ENCODE results near the gene CCDC80. TPM values are rescaled to one million over a fixed set of nuclear protein-coding genes. Genes with fewer than 3 reads are reported as not detected.

The CCDC80 gene
- total RNA-seq, 1 donor from 2014 or later, result 0.86 TPM

GRCh38 chr3:112656043-112656442, 15.1 kb upstream of the CCDC80 start:
- no peak for DNase-seq
- Mint-ChIP-seq H3K9me3 (ENCODE audit: unreplicated experiment) (peaks cover 3% of the 10 kb centered on the region), H3K36me3 (ENCODE audit: unreplicated experiment) (no peaks in the 10 kb centered on the region), H3K27me3 (ENCODE audit: unreplicated experiment) (peaks cover 2% of the 10 kb centered on the region), H3K4me1 (ENCODE audit: low read depth, unreplicated experiment) (no peaks in the 10 kb centered on the region), H3K27ac (ENCODE audit: unreplicated experiment) (no peak overlapping the region), H3K4me3 (ENCODE audit: unreplicated experiment) (no peak overlapping the region)
- TF ChIP-seq, protein P1, sequence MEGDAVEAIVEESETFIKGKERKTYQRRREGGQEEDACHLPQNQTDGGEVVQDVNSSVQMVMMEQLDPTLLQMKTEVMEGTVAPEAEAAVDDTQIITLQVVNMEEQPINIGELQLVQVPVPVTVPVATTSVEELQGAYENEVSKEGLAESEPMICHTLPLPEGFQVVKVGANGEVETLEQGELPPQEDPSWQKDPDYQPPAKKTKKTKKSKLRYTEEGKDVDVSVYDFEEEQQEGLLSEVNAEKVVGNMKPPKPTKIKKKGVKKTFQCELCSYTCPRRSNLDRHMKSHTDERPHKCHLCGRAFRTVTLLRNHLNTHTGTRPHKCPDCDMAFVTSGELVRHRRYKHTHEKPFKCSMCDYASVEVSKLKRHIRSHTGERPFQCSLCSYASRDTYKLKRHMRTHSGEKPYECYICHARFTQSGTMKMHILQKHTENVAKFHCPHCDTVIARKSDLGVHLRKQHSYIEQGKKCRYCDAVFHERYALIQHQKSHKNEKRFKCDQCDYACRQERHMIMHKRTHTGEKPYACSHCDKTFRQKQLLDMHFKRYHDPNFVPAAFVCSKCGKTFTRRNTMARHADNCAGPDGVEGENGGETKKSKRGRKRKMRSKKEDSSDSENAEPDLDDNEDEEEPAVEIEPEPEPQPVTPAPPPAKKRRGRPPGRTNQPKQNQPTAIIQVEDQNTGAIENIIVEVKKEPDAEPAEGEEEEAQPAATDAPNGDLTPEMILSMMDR (IDR thresholded peaks at IDR 0.05; ENCODE audit: partially characterized antibody, unreplicated experiment), result no peak

- peaks cover 2% of the 10 kb centered on the region for H3K27me3 Mint-ChIP-seq (ENCODE audit: unreplicated experiment)
- H3K4me3 Mint-ChIP-seq (ENCODE audit: unreplicated experiment), result no peak overlapping the region
- TF ChIP-seq, protein P1 (IDR thresholded peaks at IDR 0.05; ENCODE audit: partially characterized antibody, unreplicated experiment), result no peak
- DNase-seq, result no peak
- H3K27ac Mint-ChIP-seq (ENCODE audit: unreplicated experiment), result no peak overlapping the region
- H3K9me3 Mint-ChIP-seq (ENCODE audit: unreplicated experiment), result peaks cover 3% of the 10 kb centered on the region
- no peaks in the 10 kb centered on the region for H3K4me1 Mint-ChIP-seq (ENCODE audit: low read depth, unreplicated experiment)
- no peaks in the 10 kb centered on the region for H3K36me3 Mint-ChIP-seq (ENCODE audit: unreplicated experiment)
These were observed 14.0 kb upstream of the CCDC80 start for GRCh38 chr3:112654979-112655378.

DNA sequence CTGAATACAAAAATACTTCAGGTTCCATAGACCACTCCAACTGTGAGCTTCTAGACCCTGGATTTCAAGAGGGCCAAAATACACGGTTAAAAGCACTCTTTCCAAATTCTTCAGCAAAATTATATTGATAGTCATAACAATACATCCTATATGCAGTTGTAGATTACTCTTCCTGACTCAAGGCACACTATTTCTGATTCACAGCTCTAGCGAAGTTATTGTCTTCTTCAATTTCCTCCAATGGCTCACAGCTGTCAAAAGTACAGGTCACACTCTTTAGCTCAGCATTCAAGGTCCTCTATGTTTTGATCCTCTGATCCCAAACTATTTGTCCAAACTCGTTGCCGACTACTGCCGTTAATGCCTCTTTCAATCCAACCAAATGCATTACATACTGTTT, 13.5 kb upstream of the CCDC80 start:
- peaks cover 3% of the 10 kb centered on the region for H3K9me3 Mint-ChIP-seq (ENCODE audit: unreplicated experiment)
- H3K27ac Mint-ChIP-seq (ENCODE audit: unreplicated experiment), result no peak overlapping the region
- no peak overlapping the region for H3K4me3 Mint-ChIP-seq (ENCODE audit: unreplicated experiment)
- TF ChIP-seq, protein P1 (IDR thresholded peaks at IDR 0.05; ENCODE audit: partially characterized antibody, unreplicated experiment), result no peak
- H3K4me1 Mint-ChIP-seq (ENCODE audit: low read depth, unreplicated experiment), result no peaks in the 10 kb centered on the region
- no peak for DNase-seq
- H3K27me3 Mint-ChIP-seq (ENCODE audit: unreplicated experiment), result peaks cover 2% of the 10 kb centered on the region
- no peaks in the 10 kb centered on the region for H3K36me3 Mint-ChIP-seq (ENCODE audit: unreplicated experiment)

DNA sequence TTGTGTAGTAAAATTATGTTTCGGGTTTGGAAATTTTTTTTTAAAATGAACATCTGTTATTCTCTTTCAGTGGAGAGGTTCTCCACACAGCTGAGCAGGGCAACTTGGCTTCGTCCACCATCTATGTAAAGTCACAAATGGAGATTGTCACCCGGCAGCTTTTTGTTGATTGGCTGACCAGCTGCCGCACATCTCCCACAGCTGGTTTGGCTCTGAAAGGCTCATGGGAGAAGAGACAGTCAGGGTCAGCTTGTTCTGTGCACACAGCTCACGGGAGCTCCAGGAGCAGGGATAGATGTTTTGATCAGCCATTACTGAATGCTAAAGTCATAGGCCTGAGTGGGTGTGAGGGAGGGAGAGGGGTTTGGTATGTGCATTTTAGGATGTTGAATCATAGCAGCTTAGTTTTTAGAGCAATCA, 12.9 kb upstream of the CCDC80 start:
- no peak overlapping the region for H3K4me3 Mint-ChIP-seq (ENCODE audit: unreplicated experiment)
- H3K27ac Mint-ChIP-seq (ENCODE audit: unreplicated experiment), result no peak overlapping the region
- peaks cover 2% of the 10 kb centered on the region for H3K27me3 Mint-ChIP-seq (ENCODE audit: unreplicated experiment)
- H3K36me3 Mint-ChIP-seq (ENCODE audit: unreplicated experiment), result no peaks in the 10 kb centered on the region
- no peak for DNase-seq
- TF ChIP-seq, protein P1 (IDR thresholded peaks at IDR 0.05; ENCODE audit: partially characterized antibody, unreplicated experiment), result no peak
- no peaks in the 10 kb centered on the region for H3K4me1 Mint-ChIP-seq (ENCODE audit: low read depth, unreplicated experiment)
- H3K9me3 Mint-ChIP-seq (ENCODE audit: unreplicated experiment), result peaks cover 2% of the 10 kb centered on the region

GRCh38 chr3:112653209-112653871, 12.4 kb upstream of the CCDC80 start:
- H3K9me3 Mint-ChIP-seq (ENCODE audit: unreplicated experiment), result peaks cover 2% of the 10 kb centered on the region
- TF ChIP-seq, protein P1 (IDR thresholded peaks at IDR 0.05; ENCODE audit: partially characterized antibody, unreplicated experiment), result no peak
- H3K4me3 Mint-ChIP-seq (ENCODE audit: unreplicated experiment), result no peak overlapping the region
- peaks cover 2% of the 10 kb centered on the region for H3K27me3 Mint-ChIP-seq (ENCODE audit: unreplicated experiment)
- no peak overlapping the region for H3K27ac Mint-ChIP-seq (ENCODE audit: unreplicated experiment)
- no peaks in the 10 kb centered on the region for H3K4me1 Mint-ChIP-seq (ENCODE audit: low read depth, unreplicated experiment)
- no peak for DNase-seq
- no peaks in the 10 kb centered on the region for H3K36me3 Mint-ChIP-seq (ENCODE audit: unreplicated experiment)
